ENCODE data around the gene NPY.

NPY gene

DNA sequence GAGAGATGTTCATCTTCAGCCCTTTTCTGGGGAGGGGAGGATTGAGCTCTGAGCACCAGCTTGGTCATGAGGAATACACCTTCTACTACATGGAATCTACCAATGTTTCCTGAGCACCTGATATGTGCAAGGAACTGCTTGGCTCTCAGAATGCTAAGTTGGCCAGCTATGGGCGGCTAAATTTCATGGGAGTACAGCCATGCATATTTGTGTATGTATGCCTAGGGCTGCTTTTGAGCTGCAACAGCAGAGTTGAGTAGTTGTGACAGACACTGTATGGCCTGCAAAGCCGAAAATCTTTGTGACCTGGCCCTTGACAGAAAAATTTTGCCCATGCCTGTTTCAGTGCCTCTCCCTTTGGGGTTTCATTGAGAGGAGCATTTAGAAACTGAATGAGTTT is 44.9 kb downstream of the NPY start:
- H3K9me2 ChIP-seq (replicated peaks; ENCODE audit: insufficient read depth, low read length): no peaks in the 10 kb centered on the region
- no peak overlapping the region for H3K4me3 ChIP-seq (ENCODE audit: insufficient read depth, low read length, poor library complexity, severe bottlenecking)
- H3K27ac ChIP-seq (ENCODE audit: low read depth, low read length): no peak overlapping the region
- 0 out of 2 replicates have a peak, but pooled peaks cover 6% of the 10 kb centered on the region for H3K9me3 ChIP-seq (ENCODE audit: insufficient read depth, low read length)
- H3F3A ChIP-seq (ENCODE audit: insufficient read depth): no peaks in the 10 kb centered on the region
- H4K20me1 ChIP-seq (ENCODE audit: low read depth, low read length): no peaks in the 10 kb centered on the region
- no peak for TF ChIP-seq EZH2phosphoT487 (conservative IDR thresholded peaks at IDR 0.05; ENCODE audit: low read length)
- TF ChIP-seq, protein P1, sequence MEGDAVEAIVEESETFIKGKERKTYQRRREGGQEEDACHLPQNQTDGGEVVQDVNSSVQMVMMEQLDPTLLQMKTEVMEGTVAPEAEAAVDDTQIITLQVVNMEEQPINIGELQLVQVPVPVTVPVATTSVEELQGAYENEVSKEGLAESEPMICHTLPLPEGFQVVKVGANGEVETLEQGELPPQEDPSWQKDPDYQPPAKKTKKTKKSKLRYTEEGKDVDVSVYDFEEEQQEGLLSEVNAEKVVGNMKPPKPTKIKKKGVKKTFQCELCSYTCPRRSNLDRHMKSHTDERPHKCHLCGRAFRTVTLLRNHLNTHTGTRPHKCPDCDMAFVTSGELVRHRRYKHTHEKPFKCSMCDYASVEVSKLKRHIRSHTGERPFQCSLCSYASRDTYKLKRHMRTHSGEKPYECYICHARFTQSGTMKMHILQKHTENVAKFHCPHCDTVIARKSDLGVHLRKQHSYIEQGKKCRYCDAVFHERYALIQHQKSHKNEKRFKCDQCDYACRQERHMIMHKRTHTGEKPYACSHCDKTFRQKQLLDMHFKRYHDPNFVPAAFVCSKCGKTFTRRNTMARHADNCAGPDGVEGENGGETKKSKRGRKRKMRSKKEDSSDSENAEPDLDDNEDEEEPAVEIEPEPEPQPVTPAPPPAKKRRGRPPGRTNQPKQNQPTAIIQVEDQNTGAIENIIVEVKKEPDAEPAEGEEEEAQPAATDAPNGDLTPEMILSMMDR (IDR thresholded peaks at IDR 0.05; ENCODE audit: insufficient read depth, low read length, poor library complexity, severe bottlenecking): no peak
- no peaks in the 10 kb centered on the region for H3K79me2 ChIP-seq (ENCODE audit: insufficient read depth, low read length)
- no peak overlapping the region for H2AFZ ChIP-seq (ENCODE audit: low read depth, low read length, severe bottlenecking)
- no peaks in the 10 kb centered on the region for H3K27me3 ChIP-seq (ENCODE audit: low read length)
- H3K36me3 ChIP-seq (ENCODE audit: low read length): no peaks in the 10 kb centered on the region
- no peak overlapping the region for H3K9ac ChIP-seq (ENCODE audit: low read length)
- no peak overlapping the region for H3K4me2 ChIP-seq (ENCODE audit: low read depth, low read length, poor library complexity, severe bottlenecking)

DNA sequence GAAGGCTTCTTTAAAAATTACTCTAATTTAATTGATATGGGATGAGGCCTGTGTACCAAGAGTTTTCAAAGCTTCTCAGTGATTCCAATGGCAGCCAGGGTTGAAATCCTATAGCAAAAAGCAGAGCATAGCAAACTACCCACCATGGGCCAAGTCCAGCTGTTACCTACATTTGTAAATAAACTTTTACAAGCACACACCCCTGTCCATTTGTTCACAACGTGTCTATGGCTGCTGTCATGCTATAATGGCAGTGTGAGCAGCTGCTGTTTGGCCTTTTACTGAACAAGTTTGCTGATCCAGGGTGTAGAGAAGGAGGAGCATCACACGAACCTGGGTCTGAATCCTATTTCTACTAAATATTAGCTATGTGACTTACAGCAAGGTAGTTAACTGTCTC is 50.0 kb downstream of the NPY start:
- no peak for TF ChIP-seq EZH2phosphoT487 (conservative IDR thresholded peaks at IDR 0.05; ENCODE audit: low read length)
- no peaks in the 10 kb centered on the region for H3K79me2 ChIP-seq (ENCODE audit: insufficient read depth, low read length)
- H3K27ac ChIP-seq (ENCODE audit: low read depth, low read length): no peak overlapping the region
- H3K9me3 ChIP-seq (ENCODE audit: insufficient read depth, low read length): 0 out of 2 replicates have a peak, but pooled peaks cover 6% of the 10 kb centered on the region
- no peaks in the 10 kb centered on the region for H4K20me1 ChIP-seq (ENCODE audit: low read depth, low read length)
- H3K4me3 ChIP-seq (ENCODE audit: insufficient read depth, low read length, poor library complexity, severe bottlenecking): no peak overlapping the region
- no peak overlapping the region for H3K9ac ChIP-seq (ENCODE audit: low read length)
- no peaks in the 10 kb centered on the region for H3K9me2 ChIP-seq (replicated peaks; ENCODE audit: insufficient read depth, low read length)
- H3K4me2 ChIP-seq (ENCODE audit: low read depth, low read length, poor library complexity, severe bottlenecking): no peak overlapping the region
- no peaks in the 10 kb centered on the region for H3K27me3 ChIP-seq (ENCODE audit: low read length)
- no peaks in the 10 kb centered on the region for H3F3A ChIP-seq (ENCODE audit: insufficient read depth)
- no peaks in the 10 kb centered on the region for H3K36me3 ChIP-seq (ENCODE audit: low read length)
- H2AFZ ChIP-seq (ENCODE audit: low read depth, low read length, severe bottlenecking): no peak overlapping the region

DNA sequence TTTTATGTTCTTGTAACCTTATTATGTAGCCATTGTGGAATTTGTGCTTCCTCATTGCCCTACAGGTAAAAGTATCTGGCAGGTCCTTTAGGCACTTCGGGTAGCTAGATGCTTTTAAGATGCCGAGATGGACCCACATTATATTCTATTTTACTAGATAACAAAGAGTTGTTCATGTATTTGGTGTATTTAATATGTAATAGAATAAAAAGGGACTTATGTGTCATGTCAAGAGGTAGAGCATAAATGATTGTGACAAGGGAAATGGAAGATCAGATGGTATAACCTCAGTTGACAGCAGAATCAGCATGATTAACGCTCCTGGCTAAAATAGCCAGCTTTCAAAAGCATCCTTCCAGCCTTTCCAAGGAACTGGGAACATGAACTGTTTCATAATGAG is 50.6 kb downstream of the NPY start:
- Histone ChIP-seq H3K27ac (ENCODE audit: low read depth, low read length) (no peak overlapping the region), H3K79me2 (ENCODE audit: insufficient read depth, low read length) (no peaks in the 10 kb centered on the region), H2AFZ (ENCODE audit: low read depth, low read length, severe bottlenecking) (no peak overlapping the region), H3F3A (ENCODE audit: insufficient read depth) (no peaks in the 10 kb centered on the region), H3K9me2 (replicated peaks; ENCODE audit: insufficient read depth, low read length) (no peaks in the 10 kb centered on the region), H3K4me3 (ENCODE audit: insufficient read depth, low read length, poor library complexity, severe bottlenecking) (no peak overlapping the region), H3K27me3 (ENCODE audit: low read length) (no peaks in the 10 kb centered on the region), H3K36me3 (ENCODE audit: low read length) (no peaks in the 10 kb centered on the region), H4K20me1 (ENCODE audit: low read depth, low read length) (no peaks in the 10 kb centered on the region), H3K9ac (ENCODE audit: low read length) (no peak overlapping the region), H3K4me2 (ENCODE audit: low read depth, low read length, poor library complexity, severe bottlenecking) (no peak overlapping the region), H3K9me3 (ENCODE audit: insufficient read depth, low read length) (0 out of 2 replicates have a peak, but pooled peaks cover 6% of the 10 kb centered on the region)
- TF ChIP-seq EZH2phosphoT487 (conservative IDR thresholded peaks at IDR 0.05; ENCODE audit: low read length): no peak
- TF ChIP-seq, protein P1 (IDR thresholded peaks at IDR 0.05; ENCODE audit: insufficient read depth, low read length, poor library complexity, severe bottlenecking): no peak

DNA sequence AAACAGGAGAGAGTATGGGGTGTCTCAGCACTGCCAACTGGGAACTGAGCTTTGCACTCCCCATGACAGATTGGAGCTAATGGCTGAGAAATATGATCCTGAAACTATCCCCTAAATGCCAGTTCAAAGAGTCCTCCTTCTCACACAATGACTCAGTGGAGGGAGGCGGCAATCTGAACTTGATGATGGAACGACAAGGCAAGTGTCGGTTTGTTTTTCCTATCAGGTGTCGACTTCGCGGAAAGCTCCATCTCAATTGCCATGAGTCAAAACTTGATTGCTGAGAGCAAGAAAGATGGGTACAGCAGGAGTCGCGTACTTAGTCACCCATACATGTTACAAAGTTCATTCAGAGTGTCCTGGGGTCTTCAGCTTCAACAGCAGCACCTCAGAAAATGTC is 52.5 kb downstream of the NPY start:
- H3K4me3 ChIP-seq (ENCODE audit: insufficient read depth, low read length, poor library complexity, severe bottlenecking): no peak overlapping the region
- H4K20me1 ChIP-seq (ENCODE audit: low read depth, low read length): no peaks in the 10 kb centered on the region
- no peak overlapping the region for H3K4me2 ChIP-seq (ENCODE audit: low read depth, low read length, poor library complexity, severe bottlenecking)
- H3K9ac ChIP-seq (ENCODE audit: low read length): no peak overlapping the region
- no peaks in the 10 kb centered on the region for H3K9me2 ChIP-seq (replicated peaks; ENCODE audit: insufficient read depth, low read length)
- no peaks in the 10 kb centered on the region for H3F3A ChIP-seq (ENCODE audit: insufficient read depth)
- H2AFZ ChIP-seq (ENCODE audit: low read depth, low read length, severe bottlenecking): no peak overlapping the region
- no peaks in the 10 kb centered on the region for H3K36me3 ChIP-seq (ENCODE audit: low read length)
- no peaks in the 10 kb centered on the region for H3K79me2 ChIP-seq (ENCODE audit: insufficient read depth, low read length)
- H3K9me3 ChIP-seq (ENCODE audit: insufficient read depth, low read length): 0 out of 2 replicates have a peak, but pooled peaks cover 6% of the 10 kb centered on the region
- H3K27ac ChIP-seq (ENCODE audit: low read depth, low read length): no peak overlapping the region
- TF ChIP-seq, protein P1 (IDR thresholded peaks at IDR 0.05; ENCODE audit: insufficient read depth, low read length, poor library complexity, severe bottlenecking): no peak
- no peak for TF ChIP-seq EZH2phosphoT487 (conservative IDR thresholded peaks at IDR 0.05; ENCODE audit: low read length)
- no peaks in the 10 kb centered on the region for H3K27me3 ChIP-seq (ENCODE audit: low read length)

Data from SU-DHL-6 (cell line).